Stimulated activated CD4-positive, alpha-beta T cell treated with anti-CD3 and anti-CD28 coated beads, TNF-alpha, amount 100 ng/mL, for 24 hours (primary cell): Measurements from ENCODE around the gene GPC6.

ENCODE experiments used
- DNase-seq, 3 experiments: peaks; one replicate each; pipeline ENCODE4 v3.0.0-alpha.2; 2020; ENCODE audit warnings: low read depth in 3 of 3

The GPC6 gene

DNA sequence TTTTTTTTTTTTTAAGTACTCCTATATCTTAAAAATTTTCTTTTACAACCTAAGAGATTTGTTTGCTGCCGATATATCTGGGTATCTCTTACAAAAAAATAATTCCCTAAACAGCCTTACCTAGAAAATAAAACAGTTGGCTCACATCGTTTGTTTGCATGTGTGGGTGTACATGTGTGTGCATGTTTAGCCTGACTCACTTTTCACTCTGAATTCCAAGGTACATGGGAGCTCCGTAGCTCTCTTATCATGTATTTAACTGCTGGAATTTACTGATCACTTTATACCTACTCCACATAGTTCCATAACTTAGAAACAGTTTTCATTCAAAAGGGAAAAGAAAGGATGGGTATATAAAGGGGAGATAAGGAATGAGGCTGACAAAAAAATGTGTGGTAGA is 616.5 kb downstream of the GPC6 start:
- DNase-seq, result no peak

- no peak for DNase-seq
These were observed 620.6 kb downstream of the GPC6 start for GRCh38 chr13:93847162-93847561.

DNA sequence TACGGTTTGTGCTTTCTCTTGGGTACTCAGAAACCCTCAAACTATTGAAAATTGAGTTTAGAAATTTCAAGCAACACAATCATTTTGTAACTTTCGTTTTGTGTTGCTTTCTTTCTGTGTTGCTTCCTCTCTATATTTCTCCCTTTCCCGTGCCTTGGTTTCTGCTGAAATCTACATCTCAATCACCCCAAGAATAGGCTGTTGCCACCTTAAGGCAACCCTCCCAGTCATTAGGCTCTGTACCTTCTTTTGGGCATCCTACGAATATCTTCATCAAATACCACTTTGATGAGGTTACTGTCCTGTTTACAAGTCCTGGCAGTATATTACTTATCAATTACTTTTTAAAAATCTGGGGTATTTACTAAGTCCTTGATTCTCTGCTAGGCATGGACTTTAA is 621.6 kb downstream of the GPC6 start:
- no peak for DNase-seq

- DNase-seq, result no peak
These were observed 624.6 kb downstream of the GPC6 start for GRCh38 chr13:93851236-93851635.

DNA sequence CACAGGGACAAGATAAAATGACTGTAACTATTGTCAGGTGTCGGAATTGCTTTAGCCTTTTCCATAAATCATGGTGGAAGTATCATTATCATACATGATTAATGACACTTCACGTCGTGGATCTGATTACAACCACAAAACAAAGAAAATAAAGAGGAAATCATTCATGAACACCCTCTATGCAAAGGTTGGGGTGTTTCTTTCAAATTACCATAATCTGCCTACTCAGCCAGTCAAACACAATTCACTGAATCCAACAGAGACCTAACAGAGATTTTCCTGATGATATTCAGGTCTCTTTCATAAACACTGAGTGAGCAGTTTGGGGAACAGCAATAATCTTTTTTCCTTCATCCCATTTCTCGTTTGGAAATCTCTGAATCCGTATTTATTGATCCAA is 627.3 kb downstream of the GPC6 start:
- DNase-seq, result no peak

DNA sequence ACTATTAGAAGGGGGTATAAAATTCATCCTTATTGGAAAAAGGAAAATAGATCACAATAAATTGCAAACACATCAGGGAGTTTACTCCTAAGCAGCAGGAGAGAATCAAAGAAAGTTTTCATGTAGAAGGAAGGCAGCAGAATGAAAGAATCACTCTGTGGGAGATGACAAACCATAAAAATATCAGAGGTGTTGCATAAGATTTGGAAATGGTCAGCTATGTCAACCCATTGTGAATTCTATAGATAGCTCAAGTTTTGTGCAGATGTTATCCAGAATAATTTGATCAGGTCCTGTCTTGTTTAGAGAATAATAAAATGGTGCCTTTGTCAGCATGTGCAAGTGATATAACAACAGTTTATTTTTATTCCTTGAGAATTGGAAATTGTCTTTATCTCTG is 630.5 kb downstream of the GPC6 start:
- DNase-seq, result no peak

GRCh38 chr13:93859716-93860115 is 633.1 kb downstream of the GPC6 start:
- no peak for DNase-seq

DNA sequence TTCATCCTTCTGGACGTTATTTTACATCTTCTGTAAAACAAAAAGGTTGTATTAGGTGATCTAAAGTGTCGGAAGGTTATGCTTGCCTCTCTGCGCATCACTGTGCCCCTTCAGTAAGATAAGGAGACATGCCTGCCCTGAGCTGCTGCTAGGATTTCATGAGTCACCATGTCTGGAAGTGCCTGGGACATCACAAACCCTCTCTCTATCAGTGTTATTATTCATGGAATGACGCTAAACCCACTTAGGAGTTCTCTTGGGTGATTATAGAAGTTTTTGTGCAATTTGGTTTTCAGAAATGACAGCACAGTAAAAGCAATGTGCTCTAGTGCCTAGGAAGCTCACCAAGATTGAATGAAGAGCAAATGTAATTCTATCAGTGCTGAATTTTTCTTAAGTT is 635.2 kb downstream of the GPC6 start:
- DNase-seq, result no peak

DNA sequence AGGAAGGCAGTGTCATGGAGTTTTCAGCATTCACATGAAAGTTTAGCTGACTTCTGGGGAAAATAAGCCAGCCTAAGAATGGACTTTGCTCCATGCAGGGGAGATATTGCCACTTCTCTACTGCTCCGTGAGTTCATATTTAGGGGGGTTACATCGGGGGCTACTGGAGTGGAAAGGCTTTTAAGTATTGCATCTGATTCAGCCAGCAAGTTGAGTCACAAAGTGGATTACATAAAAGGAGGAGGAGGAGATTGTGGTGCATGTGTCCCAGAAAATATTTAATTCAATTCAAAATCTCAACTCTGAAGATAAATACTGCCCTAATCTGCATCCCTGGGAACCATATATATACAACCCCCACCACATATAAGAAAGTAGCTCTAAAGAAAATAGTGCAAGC is 635.7 kb downstream of the GPC6 start:
- DNase-seq, result no peak

- no peak for DNase-seq
These were observed 638.6 kb downstream of the GPC6 start for GRCh38 chr13:93865235-93865634.

DNA sequence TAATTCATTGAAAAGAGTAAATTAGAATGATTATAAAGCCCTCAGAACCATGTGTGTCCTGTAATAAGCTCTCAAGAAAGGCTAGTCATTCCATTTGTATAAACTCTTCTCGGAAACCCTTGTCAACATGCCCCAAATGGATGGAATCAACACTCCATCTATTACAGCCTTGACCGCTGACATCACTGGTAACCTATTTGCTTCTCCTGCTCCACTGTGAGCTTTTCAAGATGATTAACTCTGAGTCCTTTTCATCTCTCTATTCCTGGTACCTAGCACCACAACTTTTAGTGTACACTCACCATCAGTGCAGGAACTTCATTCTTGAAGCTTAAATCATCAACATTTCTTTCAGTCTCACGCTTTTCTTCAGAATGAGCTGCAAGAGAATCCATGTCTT is 640.9 kb downstream of the GPC6 start:
- no peak for DNase-seq

DNA sequence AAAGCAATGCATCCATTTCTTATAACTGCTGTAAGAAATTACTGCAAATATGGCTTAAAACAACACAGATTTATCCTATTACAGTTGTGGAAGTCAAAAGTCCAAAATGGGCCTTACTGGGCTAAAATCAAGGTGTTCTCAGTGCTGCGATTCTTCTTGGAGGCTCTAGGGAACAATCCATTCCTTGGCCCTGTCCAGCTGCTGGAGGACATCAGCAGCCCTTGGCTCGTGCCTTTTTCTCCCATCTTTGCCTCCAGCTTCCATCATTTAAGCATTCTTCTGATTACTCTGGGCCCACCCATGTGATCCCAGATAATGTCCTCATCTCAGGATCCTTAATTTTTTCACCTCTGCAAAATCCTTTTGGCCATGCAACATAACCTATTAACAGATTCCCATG is 645.8 kb downstream of the GPC6 start:
- no peak for DNase-seq

DNA sequence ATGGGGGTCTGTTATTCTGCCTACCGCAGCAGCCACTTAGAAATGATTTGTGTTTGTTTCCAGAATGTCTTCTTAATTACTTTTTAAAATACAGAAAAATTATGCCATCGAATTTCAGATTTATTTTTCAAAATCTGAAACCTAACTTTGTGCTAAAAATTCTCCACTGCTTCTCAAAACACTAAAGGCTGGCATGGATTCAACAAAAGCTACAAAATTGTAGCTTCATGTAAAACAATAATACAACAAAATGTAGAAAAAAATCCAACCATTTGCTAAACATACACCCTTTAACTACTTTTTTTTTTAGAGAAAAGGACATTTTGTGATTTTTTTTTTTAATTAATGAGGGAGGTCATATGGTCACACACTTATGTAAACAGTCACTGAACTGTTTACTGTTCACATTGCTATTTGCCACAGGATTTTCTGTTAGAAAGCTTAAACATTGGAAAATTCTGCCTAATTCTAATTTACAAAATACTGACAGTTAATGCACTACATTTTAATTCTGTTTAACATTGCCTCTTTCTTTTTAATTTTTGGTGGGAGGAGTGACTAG is 646.3 kb downstream of the GPC6 start:
- DNase-seq, result no peak

DNA sequence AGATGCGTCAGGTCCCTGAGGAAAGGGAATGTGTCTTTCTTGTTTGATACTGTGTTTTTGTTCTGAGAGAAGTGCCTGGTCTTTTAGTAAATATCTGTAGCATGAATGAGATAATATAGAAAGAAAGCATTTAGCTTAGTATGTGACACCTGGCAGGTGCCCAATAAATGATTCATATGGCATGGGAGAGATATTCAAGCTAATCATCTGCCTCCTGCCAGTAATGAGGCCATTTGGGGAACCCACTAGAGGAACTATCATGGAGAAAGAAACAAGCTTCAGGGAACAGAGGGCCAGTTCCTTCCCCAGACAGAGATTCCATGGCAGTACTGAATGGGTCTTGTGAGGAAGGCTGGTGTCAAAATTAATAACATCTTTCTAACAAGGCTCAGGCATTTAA is 648.9 kb downstream of the GPC6 start:
- no peak for DNase-seq

DNA sequence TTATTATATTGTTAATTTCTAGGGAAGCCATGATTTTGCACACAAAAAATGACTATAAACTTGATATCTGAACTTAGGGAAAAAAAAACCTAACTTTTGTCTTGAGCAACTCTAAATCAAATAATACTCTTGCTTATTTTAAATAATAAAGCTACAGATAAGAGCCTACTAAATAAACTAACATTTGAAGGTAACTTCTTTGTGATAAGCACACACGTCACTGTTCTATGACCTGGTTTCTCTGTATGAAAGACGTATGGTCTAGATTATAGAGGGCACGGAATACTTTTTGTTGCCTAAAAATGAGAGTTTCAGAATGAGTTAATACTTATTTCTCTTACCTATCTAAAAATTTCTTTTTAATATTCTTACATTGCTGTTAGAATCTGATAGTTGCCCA is 649.6 kb downstream of the GPC6 start:
- DNase-seq, result no peak

- DNase-seq, result no peak
These were observed 652.1 kb downstream of the GPC6 start for GRCh38 chr13:93878675-93879074.

- no peak for DNase-seq
These were observed 654.8 kb downstream of the GPC6 start for GRCh38 chr13:93881411-93881810.

- DNase-seq, result no peak
These were observed 655.6 kb downstream of the GPC6 start for GRCh38 chr13:93882086-93882651.

- no peak for DNase-seq
These were observed 662.9 kb downstream of the GPC6 start for GRCh38 chr13:93889430-93889951.

GRCh38 chr13:93899981-93900380 is 673.4 kb downstream of the GPC6 start:
- DNase-seq, result no peak

DNA sequence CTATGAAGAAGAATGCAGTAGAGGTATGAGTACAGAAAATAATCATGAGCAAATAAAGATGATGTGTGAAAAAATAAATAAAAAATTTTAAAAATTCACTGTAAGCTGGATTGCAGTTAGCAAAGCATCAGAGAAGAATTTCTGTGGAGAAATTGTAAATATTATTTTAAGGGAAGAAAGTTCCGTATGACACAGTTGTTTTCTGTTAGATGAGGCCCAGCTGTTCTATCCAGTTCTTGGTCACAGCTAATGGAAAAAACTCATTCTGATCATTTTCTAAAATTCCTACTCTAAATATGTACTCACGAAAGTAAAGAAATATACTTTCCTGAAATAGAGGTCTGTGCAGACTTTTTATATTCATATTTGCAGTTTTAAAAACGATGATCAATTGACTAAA is 674.1 kb downstream of the GPC6 start:
- no peak for DNase-seq

GRCh38 chr13:93903909-93904308 is 677.3 kb downstream of the GPC6 start:
- DNase-seq, result no peak

GRCh38 chr13:93915269-93915809 is 688.7 kb downstream of the GPC6 start:
- no peak for DNase-seq
